ENCODE data around the gene EEF1A1.

- TF ChIP-seq POLR2AphosphoS5 (IDR thresholded peaks at IDR 0.05; ENCODE audit: low read depth, low read length): no peak
- TF ChIP-seq POLR2A (IDR thresholded peaks at IDR 0.05; ENCODE audit: low read depth, low read length): no peak
- no peak for TF ChIP-seq TAF1 (IDR thresholded peaks at IDR 0.05; ENCODE audit: borderline replicate concordance, low read depth, low read length)
These were observed 12.1 kb downstream of the EEF1A1 start for GRCh38 chr6:73508776-73509175.
